H1 (cell line): ENCODE results near the gene IWS1. TPM values are rescaled to one million over a fixed set of nuclear protein-coding genes. Genes with fewer than 3 reads are reported as not detected.

Experiments used
- ATF3 ChIP-seq: IDR thresholded peaks from 2 replicates; pipeline ENCODE4 v1.6.1; 2011; ENCODE audit warnings: low read depth, mild to moderate bottlenecking, low read length; ENCODE audit not compliant: insufficient read depth
- KDM1A ChIP-seq: fragments of 200-600, 300-600 bp; sonication (generic); IDR thresholded peaks from 2 replicates; pipeline ENCODE4 v1.7.1; 2016; ENCODE audit warnings: mild to moderate bottlenecking, low read length, borderline replicate concordance
- POU5F1 ChIP-seq: IDR thresholded peaks from 2 replicates; pipeline ENCODE4 v1.6.1; 2011; ENCODE audit warnings: low read depth, mild to moderate bottlenecking, low read length, moderate library complexity
- RBBP5 ChIP-seq: IDR thresholded peaks from 2 replicates; pipeline ENCODE4 v1.7.1; 2012; ENCODE audit warnings: low read depth, mild to moderate bottlenecking, inconsistent platforms, low read length, moderate library complexity, borderline replicate concordance
- RFX5 ChIP-seq: IDR thresholded peaks from 2 replicates; pipeline ENCODE4 v1.6.1; 2011; ENCODE audit warnings: low read depth, low read length, improper control_type of control experiment, borderline replicate concordance
- TAF1 ChIP-seq: IDR thresholded peaks from 2 replicates; pipeline ENCODE4 v1.6.1; 2011; ENCODE audit warnings: mild to moderate bottlenecking, low read depth, low read length
- USF2 ChIP-seq: IDR thresholded peaks from 2 replicates; pipeline ENCODE4 v1.6.1; 2011; ENCODE audit warnings: low read length, improper control_type of control experiment
- polyA plus RNA-seq, 7 experiments: library from polyadenylated mRNA; depleted of rRNA in 3 of 7; stranded (reverse) in 5 of 7; unstranded in 2 of 7; fragments of >200 nt in 5 of 7; fragments of 200-250 nt in 2 of 7; gene quantifications; 1 replicate in 5 of 7; 2 replicates in 1 of 7; 4 replicates in 1 of 7; pipeline versions ENCODE4 v1.2.1 to v1.2.3, GENCODE V29; 2011 to 2013; ENCODE audit warnings: missing spikeins in 2 of 7, mixed read lengths in 2 of 7
- total RNA-seq: library from RNA; stranded (reverse); fragmentation: NEBNext Ultra II Directional; extraction: Animal tissue kit (Norgen Biotek cat#: 25700); gene quantifications from 2 replicates; pipeline ENCODE4 v1.2.1, GENCODE V29; 2021

The IWS1 gene
- total and polyA plus RNA-seq, 2 of the 8 experiments (the other 6 are each of a cell fraction or from before 2014, with no cell fraction given) = 18.4 to 64.8 TPM

GRCh38 chr2:127486247-127487058 is 39.8 kb downstream of the IWS1 start (continued):
- no peak for TF ChIP-seq RFX5
- no peak for TF ChIP-seq TAF1
- no peak for TF ChIP-seq KDM1A
- TF ChIP-seq USF2 = no peak
- TF ChIP-seq RBBP5 = no peak
- TF ChIP-seq ATF3 = no peak
- no peak for TF ChIP-seq POU5F1
- TF ChIP-seq, all 59 proteins: peak for 0
